Ramos (cell line): ENCODE results near the gene ARSD.
"Not testable (repeated sequence)": the region's sequence is repeated elsewhere in the genome, so short reads cannot be mapped to it uniquely, and the experiment has no call there.

ENCODE experiments used
- in situ Hi-C: fragments of 300-500 bp; cut with MboI; formaldehyde crosslinking; loops from one replicate; pipeline ENCODE4 v1.14.3; 2022; ENCODE audit warnings: low sequenced_read_pairs; ENCODE audit not compliant: unreplicated experiment

ARSD gene

GRCh38 chrX:2928583-2929434, at the start of gene ARSD:
TSS of gene ARSD (minus strand) at chrX:2929339. CDS start at chrX:2929275, 64 bp downstream.
- in situ Hi-C loops: no loop called here

- in situ Hi-C loops: not testable (repeated sequence)
Observed at GRCh38 chrX:2978639-2979038, 49.5 kb upstream of the ARSD start.

- in situ Hi-C loops: no loop called here
Observed at GRCh38 chrX:2974961-2975360, 45.8 kb upstream of the ARSD start.

- in situ Hi-C loops: no loop called here
Observed at GRCh38 chrX:2972391-2972790, 43.3 kb upstream of the ARSD start.

- in situ Hi-C loops: no loop called here
Observed at GRCh38 chrX:2969021-2969420, 39.9 kb upstream of the ARSD start.

- in situ Hi-C loops: no loop called here
Observed at GRCh38 chrX:2967998-2968909, 39.1 kb upstream of the ARSD start.

GRCh38 chrX:2967584-2967983, 38.4 kb upstream of the ARSD start:
- in situ Hi-C loops: no loop called here

GRCh38 chrX:2967012-2967411, 37.9 kb upstream of the ARSD start:
- in situ Hi-C loops: no loop called here

GRCh38 chrX:2965965-2966364, 36.8 kb upstream of the ARSD start:
- in situ Hi-C loops: no loop called here

- in situ Hi-C loops: not testable (repeated sequence)
Observed at GRCh38 chrX:2963992-2964794, 35.1 kb upstream of the ARSD start.

- in situ Hi-C loops: not testable (repeated sequence)
Observed at GRCh38 chrX:2963449-2963848, 34.3 kb upstream of the ARSD start.

- in situ Hi-C loops: no loop called here
Observed at GRCh38 chrX:2962381-2962780, 33.2 kb upstream of the ARSD start.

GRCh38 chrX:2960861-2961515, 31.8 kb upstream of the ARSD start:
- in situ Hi-C loops: no loop called here

GRCh38 chrX:2958199-2958598, 29.1 kb upstream of the ARSD start:
- in situ Hi-C loops: no loop called here

GRCh38 chrX:2955838-2956237, 26.7 kb upstream of the ARSD start:
- in situ Hi-C loops: no loop called here

- in situ Hi-C loops: no loop called here
Observed at GRCh38 chrX:2955281-2955680, 26.1 kb upstream of the ARSD start.

- in situ Hi-C loops: no loop called here
Observed at GRCh38 chrX:2954541-2954940, 25.4 kb upstream of the ARSD start.

- in situ Hi-C loops: not testable (repeated sequence)
Observed at GRCh38 chrX:2937942-2938341, 8.8 kb upstream of the ARSD start.

GRCh38 chrX:2934715-2935710, 5.9 kb upstream of the ARSD start:
- in situ Hi-C loops: no loop called here
